Hepatocyte (in vitro differentiated cells): ENCODE data around the gene SMC5. TPM values are rescaled to one million over a fixed set of nuclear protein-coding genes. Genes with fewer than 3 reads are reported as not detected.

Experiments used
- DNase-seq: peaks from one replicate; pipeline ENCODE4 v3.0.0-alpha.2; 2016; ENCODE audit warnings: low spot score
- H2AFZ ChIP-seq: fragments of 200-600 bp; sonication (generic); 2 replicates; pipeline ENCODE4 v1.6.0; 2016; ENCODE audit warnings: antibody characterized with exemption, mild to moderate bottlenecking
- H3K27ac ChIP-seq: fragments of 200-600 bp; sonication (generic); 2 replicates; pipeline ENCODE4 v1.5.1; 2016; ENCODE audit warnings: mild to moderate bottlenecking
- H3K27me3 ChIP-seq: fragments of 200-600 bp; sonication (generic); 2 replicates; pipeline ENCODE4 v1.6.1; 2016
- H3K36me3 ChIP-seq: fragments of 200-600 bp; sonication (generic); replicated peaks from 2 replicates; pipeline ENCODE4 v1.5.1; 2016; ENCODE audit warnings: low read depth; ENCODE audit not compliant: insufficient read depth
- H3K4me1 ChIP-seq: fragments of 200-600 bp; sonication (generic); 2 replicates; pipeline ENCODE4 v1.5.1; 2016; ENCODE audit warnings: mild to moderate bottlenecking, moderate library complexity; ENCODE audit not compliant: insufficient read depth
- H3K4me2 ChIP-seq: fragments of 200-600 bp; sonication (generic); 2 replicates; pipeline ENCODE4 v1.6.0; 2016
- H3K4me3 ChIP-seq: fragments of 200-600 bp; sonication (generic); 2 replicates; pipeline ENCODE4 v1.5.1; 2016; ENCODE audit warnings: mild to moderate bottlenecking
- H3K79me2 ChIP-seq: fragments of 200-600 bp; sonication (generic); 2 replicates; pipeline ENCODE4 v1.6.0; 2017; ENCODE audit warnings: mild to moderate bottlenecking
- H3K9me2 ChIP-seq: fragments of 200-600 bp; sonication (generic); replicated peaks from 2 replicates; pipeline ENCODE4 v1.6.0; 2017; ENCODE audit warnings: mild to moderate bottlenecking; ENCODE audit not compliant: insufficient read depth
- H3K9me3 ChIP-seq: fragments of 200-600 bp; sonication (generic); 2 replicates; pipeline ENCODE4 v1.5.1; 2016; ENCODE audit warnings: low read depth, mild to moderate bottlenecking
- H4K20me1 ChIP-seq: fragments of 200-600 bp; sonication (generic); 2 replicates; pipeline ENCODE4 v1.6.0; 2016; ENCODE audit warnings: mild to moderate bottlenecking; ENCODE audit not compliant: insufficient read depth, poor library complexity, severe bottlenecking
- EZH2 ChIP-seq: fragments of 200-600 bp; sonication (generic); IDR thresholded peaks from 2 replicates; pipeline ENCODE4 v1.6.1; 2016; ENCODE audit warnings: antibody characterized with exemption, mild to moderate bottlenecking, borderline replicate concordance
- EZH2phosphoT487 ChIP-seq: fragments of 200-600 bp; sonication (generic); IDR thresholded peaks from one replicate; pipeline ENCODE4 v1.6.1; 2018; ENCODE audit warnings: antibody characterized with exemption, mild to moderate bottlenecking, low read depth, moderate library complexity; ENCODE audit not compliant: unreplicated experiment, severe bottlenecking
- WGBS: methylation state at CpG from one replicate; pipeline ENCODE4 v1.1.6; 2016; ENCODE audit warnings: low lambda C conversion rate; ENCODE audit errors: missing lambda C conversion rate; 5-methylcytosine and 5-hydroxymethylcytosine counted together
- polyA plus RNA-seq: library from polyadenylated mRNA; unstranded; fragments of >200 nt; fragmentation: Nextera tagmentation; extraction: Ambion mirVana; gene quantifications from 2 replicates; pipeline ENCODE4 v1.2.1, GENCODE V29; 2016
- total RNA-seq: library from RNA; depleted of rRNA; stranded (reverse); fragments of >200 nt; gene quantifications from 2 replicates; pipeline ENCODE4 v1.2.3, GENCODE V29; 2014
- TF ChIP-seq, protein P1 (sequence below): fragments of 200-600 bp; sonication (generic); IDR thresholded peaks from 2 replicates; pipeline ENCODE4 v1.5.1; 2016; ENCODE audit warnings: antibody characterized with exemption, mild to moderate bottlenecking; ENCODE audit not compliant: poor library complexity

The SMC5 gene
- total and polyA plus RNA-seq, 2 experiments from 2014 or later = 14.9 to 30.7 TPM

DNA sequence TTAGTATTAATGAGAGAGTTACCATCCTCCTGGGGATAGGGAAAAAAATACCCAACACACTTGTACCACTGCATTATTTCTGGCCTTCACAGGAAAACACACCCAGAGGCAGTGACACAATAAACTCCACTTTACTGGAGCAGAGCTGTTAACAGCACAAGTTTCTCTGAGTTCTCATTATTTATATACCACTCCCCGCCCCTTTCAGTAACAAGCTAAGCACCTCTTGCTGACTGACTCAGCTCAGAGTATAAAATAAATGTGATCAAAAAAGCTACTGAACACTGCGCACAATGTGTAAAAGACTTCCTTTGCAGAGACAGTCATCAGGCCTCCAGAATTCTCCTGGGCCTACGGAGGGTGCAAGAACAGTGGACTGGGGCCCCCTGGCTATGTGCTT, 134.1 kb downstream of the SMC5 start:
- 95% methylated on average over 3 of the region's 3 CpGs for WGBS
- Histone ChIP-seq H3K9me3 (no peaks in the 10 kb centered on the region), H3K4me2 (no peak overlapping the region), H2AFZ (no peak overlapping the region), H3K4me1 (no peaks in the 10 kb centered on the region), H3K36me3 (no peaks in the 10 kb centered on the region), H3K27ac (no peak overlapping the region), H3K79me2 (peaks cover 88% of the 10 kb centered on the region), H3K4me3 (no peak overlapping the region), H4K20me1 (peaks cover 80% of the 10 kb centered on the region), H3K9me2 (no peaks in the 10 kb centered on the region), H3K27me3 (no peaks in the 10 kb centered on the region)
- DNase-seq = no peak
- TF ChIP-seq, protein P1, sequence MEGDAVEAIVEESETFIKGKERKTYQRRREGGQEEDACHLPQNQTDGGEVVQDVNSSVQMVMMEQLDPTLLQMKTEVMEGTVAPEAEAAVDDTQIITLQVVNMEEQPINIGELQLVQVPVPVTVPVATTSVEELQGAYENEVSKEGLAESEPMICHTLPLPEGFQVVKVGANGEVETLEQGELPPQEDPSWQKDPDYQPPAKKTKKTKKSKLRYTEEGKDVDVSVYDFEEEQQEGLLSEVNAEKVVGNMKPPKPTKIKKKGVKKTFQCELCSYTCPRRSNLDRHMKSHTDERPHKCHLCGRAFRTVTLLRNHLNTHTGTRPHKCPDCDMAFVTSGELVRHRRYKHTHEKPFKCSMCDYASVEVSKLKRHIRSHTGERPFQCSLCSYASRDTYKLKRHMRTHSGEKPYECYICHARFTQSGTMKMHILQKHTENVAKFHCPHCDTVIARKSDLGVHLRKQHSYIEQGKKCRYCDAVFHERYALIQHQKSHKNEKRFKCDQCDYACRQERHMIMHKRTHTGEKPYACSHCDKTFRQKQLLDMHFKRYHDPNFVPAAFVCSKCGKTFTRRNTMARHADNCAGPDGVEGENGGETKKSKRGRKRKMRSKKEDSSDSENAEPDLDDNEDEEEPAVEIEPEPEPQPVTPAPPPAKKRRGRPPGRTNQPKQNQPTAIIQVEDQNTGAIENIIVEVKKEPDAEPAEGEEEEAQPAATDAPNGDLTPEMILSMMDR = no peak
- no peak for TF ChIP-seq EZH2
- TF ChIP-seq EZH2phosphoT487 = no peak

DNA sequence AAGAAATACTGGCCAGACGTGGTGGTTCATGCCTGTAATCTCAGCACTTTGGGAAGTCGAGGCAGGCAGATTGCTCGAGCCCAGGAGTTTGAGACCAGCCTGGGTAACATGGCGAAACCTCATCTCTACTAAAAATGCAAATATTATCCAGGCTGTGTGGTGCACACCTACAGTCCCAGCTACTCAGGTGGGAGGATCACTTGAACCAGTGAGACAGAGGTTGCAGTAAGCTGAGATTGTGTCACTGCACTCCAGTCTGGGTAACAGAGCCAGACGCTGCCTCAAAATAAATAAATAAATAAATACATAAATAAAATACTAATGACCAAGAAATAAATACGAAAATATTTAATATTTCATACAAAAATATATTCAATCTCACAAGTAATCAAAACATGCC, 136.9 kb downstream of the SMC5 start:
- TF ChIP-seq EZH2 (no peak), EZH2phosphoT487 (no peak)
- TF ChIP-seq, protein P1 = no peak
- no peak for DNase-seq
- H3K9me3 ChIP-seq = no peaks in the 10 kb centered on the region
- H4K20me1 ChIP-seq = peaks cover 80% of the 10 kb centered on the region
- peaks cover 4% of the 10 kb centered on the region for H3K4me1 ChIP-seq
- H2AFZ ChIP-seq = no peak overlapping the region
- H3K79me2 ChIP-seq = peaks cover 92% of the 10 kb centered on the region
- no peaks in the 10 kb centered on the region for H3K9me2 ChIP-seq
- no peak overlapping the region for H3K4me2 ChIP-seq
- H3K27me3 ChIP-seq = no peaks in the 10 kb centered on the region
- whole genome bisulfite sequencing = 90% methylated on average over 6 of the region's 6 CpGs
- no peaks in the 10 kb centered on the region for H3K36me3 ChIP-seq
- H3K4me3 ChIP-seq = no peak overlapping the region
- H3K27ac ChIP-seq = no peak overlapping the region

DNA sequence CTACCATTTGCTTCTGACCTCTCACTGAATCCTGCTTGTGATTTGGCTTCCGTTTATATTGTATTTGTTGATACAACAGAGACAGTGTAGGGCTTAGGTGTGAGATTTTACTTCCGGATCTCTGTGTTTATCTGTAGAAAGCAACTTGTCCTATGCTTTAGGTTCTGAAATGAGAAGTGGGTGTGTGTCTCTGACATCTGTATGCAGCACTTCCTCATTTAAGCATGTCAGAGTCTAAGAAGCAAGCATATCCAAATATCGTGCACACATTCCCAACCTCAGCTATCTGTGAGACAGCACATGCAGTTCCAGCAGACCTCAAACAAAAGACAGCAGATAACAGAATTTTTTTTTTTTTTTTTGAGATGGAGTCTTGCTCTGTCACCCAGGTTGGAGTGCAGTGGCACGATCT, 139.4 kb downstream of the SMC5 start:
- no peaks in the 10 kb centered on the region for H3K9me3 ChIP-seq
- TF ChIP-seq EZH2phosphoT487 (no peak), EZH2 (no peak)
- TF ChIP-seq, protein P1 = no peak
- H3K27ac ChIP-seq = no peak overlapping the region
- H3K27me3 ChIP-seq = no peaks in the 10 kb centered on the region
- H4K20me1 ChIP-seq = peaks cover 79% of the 10 kb centered on the region
- no peak overlapping the region for H2AFZ ChIP-seq
- H3K4me3 ChIP-seq = no peak overlapping the region
- no peaks in the 10 kb centered on the region for H3K9me2 ChIP-seq
- no peaks in the 10 kb centered on the region for H3K36me3 ChIP-seq
- 77% methylated on average over 4 of the region's 4 CpGs for WGBS
- DNase-seq = no peak
- H3K4me1 ChIP-seq = peaks cover 4% of the 10 kb centered on the region
- no peak overlapping the region for H3K4me2 ChIP-seq
- H3K79me2 ChIP-seq = peaks cover 93% of the 10 kb centered on the region

DNA sequence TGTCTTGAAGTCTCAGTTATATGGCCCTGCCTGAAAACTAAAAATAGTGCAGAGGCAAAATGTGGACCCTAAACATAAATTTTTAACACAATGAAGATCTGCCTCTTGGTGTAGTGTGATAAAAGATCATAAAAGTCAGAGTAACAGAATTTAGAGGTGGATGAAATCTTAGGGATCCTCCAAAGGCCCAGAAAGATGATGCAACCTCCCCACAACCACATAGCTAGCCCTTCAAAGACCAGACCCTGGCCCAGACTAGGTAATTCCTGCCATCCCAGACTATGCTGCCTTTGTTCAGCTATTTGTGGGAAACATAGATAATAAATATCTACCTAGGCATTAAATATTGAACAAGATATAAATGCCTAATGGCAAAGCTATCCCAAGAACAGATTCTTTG, 140.4 kb downstream of the SMC5 start:
- Histone ChIP-seq H3K36me3 (no peaks in the 10 kb centered on the region), H2AFZ (no peak overlapping the region), H3K79me2 (peaks cover 93% of the 10 kb centered on the region), H3K9me2 (no peaks in the 10 kb centered on the region), H3K4me3 (no peak overlapping the region), H4K20me1 (peaks cover 77% of the 10 kb centered on the region), H3K4me1 (peaks cover 8% of the 10 kb centered on the region), H3K27ac (no peak overlapping the region), H3K4me2 (no peak overlapping the region), H3K9me3 (no peaks in the 10 kb centered on the region), H3K27me3 (no peaks in the 10 kb centered on the region)
- TF ChIP-seq EZH2 = no peak
- TF ChIP-seq EZH2phosphoT487 = no peak
- TF ChIP-seq, protein P1 = no peak
- DNase-seq = no peak
